A549 (cell line): Measurements from ENCODE around the gene PAPLN.

Experiments used
- CBX8 ChIP-seq: fragments of 200-600 bp; sonication (generic); IDR thresholded peaks from 2 replicates; pipeline ENCODE4 v1.6.1; 2016
- EP300 ChIP-seq, 2 experiments: fragments of >200 bp; sonication (Bioruptor Twin); formaldehyde crosslinking; IDR thresholded peaks; 2 replicates in 1 of 2; 3 replicates in 1 of 2; pipeline ENCODE4 v1.6.1; 2016 to 2017
- HOXA7 ChIP-seq: fragments of 250-450 bp; sonication (Bioruptor Pico); IDR thresholded peaks from 2 replicates; pipeline ENCODE4 v1.5.0; 2020; ENCODE audit warnings: mild to moderate bottlenecking, moderate library complexity
- JUN ChIP-seq, 2 experiments: fragments of >200 bp; sonication (Bioruptor Twin); formaldehyde crosslinking; IDR thresholded peaks; 2 replicates in 1 of 2; 3 replicates in 1 of 2; pipeline ENCODE4 v1.6.1; 2016 to 2017
- MAFK ChIP-seq: fragments of 450-650 bp; IDR thresholded peaks from 2 replicates; pipeline ENCODE4 v1.6.1; 2014; ENCODE audit not compliant: partially characterized antibody
- NR3C1 ChIP-seq: fragments of >200 bp; sonication (Bioruptor Twin); formaldehyde crosslinking; IDR thresholded peaks from 3 replicates; pipeline ENCODE4 v1.6.1; 2017
- POLR2A ChIP-seq: IDR thresholded peaks from 2 replicates; pipeline ENCODE4 v1.6.1; 2012; ENCODE audit warnings: mild to moderate bottlenecking, low read length
- SMC3 ChIP-seq: fragments of >200 bp; sonication (Bioruptor Twin); formaldehyde crosslinking; IDR thresholded peaks from 3 replicates; pipeline ENCODE4 v1.6.1; 2018; ENCODE audit warnings: inconsistent platforms
- TF ChIP-seq, protein P1 (sequence below): fragments of >200 bp; sonication (Bioruptor Twin); formaldehyde crosslinking; IDR thresholded peaks from 3 replicates; pipeline ENCODE4 v1.5.1; 2016

DNA sequence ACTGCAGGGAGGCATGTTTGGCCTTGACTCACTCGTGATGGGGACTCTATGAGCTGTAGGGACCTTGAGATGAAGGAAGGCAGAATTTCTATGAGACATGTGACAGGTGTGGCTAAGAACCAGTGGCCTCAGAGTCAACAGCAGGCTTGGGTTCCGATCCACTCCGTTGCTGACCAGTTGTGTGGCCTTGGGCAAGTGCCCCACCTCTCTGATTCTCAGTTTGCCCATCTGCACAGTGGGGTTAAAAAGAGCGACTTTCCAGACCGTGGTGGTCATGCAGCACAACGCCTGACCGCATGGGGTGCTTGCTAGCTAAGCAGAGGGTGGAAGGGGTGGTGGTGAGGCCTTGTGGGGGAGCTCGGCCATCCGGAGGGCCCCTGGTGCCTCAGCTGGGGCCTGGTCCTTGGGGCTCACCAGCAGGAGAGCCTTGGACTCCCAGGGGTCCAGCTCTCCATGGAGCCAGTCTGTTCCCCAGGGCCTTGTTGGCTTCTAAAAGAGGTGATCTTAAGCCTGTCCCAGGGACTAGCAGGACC is 18.5 kb downstream of the PAPLN start:
- TF ChIP-seq, protein P1, sequence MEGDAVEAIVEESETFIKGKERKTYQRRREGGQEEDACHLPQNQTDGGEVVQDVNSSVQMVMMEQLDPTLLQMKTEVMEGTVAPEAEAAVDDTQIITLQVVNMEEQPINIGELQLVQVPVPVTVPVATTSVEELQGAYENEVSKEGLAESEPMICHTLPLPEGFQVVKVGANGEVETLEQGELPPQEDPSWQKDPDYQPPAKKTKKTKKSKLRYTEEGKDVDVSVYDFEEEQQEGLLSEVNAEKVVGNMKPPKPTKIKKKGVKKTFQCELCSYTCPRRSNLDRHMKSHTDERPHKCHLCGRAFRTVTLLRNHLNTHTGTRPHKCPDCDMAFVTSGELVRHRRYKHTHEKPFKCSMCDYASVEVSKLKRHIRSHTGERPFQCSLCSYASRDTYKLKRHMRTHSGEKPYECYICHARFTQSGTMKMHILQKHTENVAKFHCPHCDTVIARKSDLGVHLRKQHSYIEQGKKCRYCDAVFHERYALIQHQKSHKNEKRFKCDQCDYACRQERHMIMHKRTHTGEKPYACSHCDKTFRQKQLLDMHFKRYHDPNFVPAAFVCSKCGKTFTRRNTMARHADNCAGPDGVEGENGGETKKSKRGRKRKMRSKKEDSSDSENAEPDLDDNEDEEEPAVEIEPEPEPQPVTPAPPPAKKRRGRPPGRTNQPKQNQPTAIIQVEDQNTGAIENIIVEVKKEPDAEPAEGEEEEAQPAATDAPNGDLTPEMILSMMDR, result no peak
- TF ChIP-seq SMC3 (no peak), CBX8 (no peak), POLR2A (no peak), NR3C1 (no peak), MAFK (no peak), EP300 (IDR thresholded peaks at IDR 0.05) (no peak), JUN (IDR thresholded peaks at IDR 0.05) (no peak), HOXA7 (CRISPR knock-in tag) (no peak)
